VCaP (cell line): ENCODE results near the gene TMEM170A.

Experiments used
- H3K27ac ChIP-seq: fragments of 450-650 bp; 2 replicates; pipeline ENCODE4 v1.5.1; 2017
- TF ChIP-seq, protein P1 (sequence below): fragments of 450-650 bp; conservative IDR thresholded peaks from 2 replicates; pipeline ENCODE4 v1.5.1; 2017; ENCODE audit warnings: mild to moderate bottlenecking, moderate library complexity

TMEM170A gene

DNA sequence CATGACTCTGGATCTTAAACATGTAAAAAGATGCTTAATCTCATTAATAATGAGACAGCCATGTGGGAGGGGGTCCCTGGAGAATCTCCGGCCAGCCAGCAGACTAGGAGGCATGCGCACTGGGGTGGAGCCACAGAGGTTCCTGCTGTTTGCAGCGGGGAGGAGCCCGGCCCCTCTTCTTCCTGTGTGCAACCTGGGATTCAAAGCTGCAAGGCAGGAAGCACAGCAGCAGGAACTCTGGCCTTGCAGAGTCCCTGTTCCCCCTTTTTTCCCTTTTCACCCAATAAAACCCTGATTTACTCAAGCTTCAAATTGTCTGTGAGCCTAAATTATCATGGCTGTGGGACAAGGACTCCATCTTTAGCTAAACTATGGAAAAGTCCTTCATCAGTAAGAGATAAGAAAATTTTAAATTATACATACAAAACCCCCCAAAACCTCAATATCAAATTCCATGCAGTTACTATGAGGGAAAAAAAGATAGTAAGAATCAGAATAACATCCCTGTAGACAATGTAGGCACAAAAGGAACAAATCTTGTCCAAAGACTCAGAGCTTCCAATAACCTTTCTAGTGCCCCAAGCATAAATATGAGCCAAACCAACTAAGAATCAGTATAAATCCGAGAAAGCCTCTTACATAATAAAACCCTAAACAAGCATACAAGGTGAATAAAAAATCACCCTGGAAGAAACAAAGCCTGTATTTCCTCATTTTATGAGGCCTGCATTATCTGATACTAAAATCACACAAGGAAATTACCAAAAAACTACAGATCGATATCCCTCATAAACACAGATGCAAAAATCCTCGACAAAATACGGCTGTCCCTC, 43.3 kb downstream of the TMEM170A start:
- TF ChIP-seq, protein P1, sequence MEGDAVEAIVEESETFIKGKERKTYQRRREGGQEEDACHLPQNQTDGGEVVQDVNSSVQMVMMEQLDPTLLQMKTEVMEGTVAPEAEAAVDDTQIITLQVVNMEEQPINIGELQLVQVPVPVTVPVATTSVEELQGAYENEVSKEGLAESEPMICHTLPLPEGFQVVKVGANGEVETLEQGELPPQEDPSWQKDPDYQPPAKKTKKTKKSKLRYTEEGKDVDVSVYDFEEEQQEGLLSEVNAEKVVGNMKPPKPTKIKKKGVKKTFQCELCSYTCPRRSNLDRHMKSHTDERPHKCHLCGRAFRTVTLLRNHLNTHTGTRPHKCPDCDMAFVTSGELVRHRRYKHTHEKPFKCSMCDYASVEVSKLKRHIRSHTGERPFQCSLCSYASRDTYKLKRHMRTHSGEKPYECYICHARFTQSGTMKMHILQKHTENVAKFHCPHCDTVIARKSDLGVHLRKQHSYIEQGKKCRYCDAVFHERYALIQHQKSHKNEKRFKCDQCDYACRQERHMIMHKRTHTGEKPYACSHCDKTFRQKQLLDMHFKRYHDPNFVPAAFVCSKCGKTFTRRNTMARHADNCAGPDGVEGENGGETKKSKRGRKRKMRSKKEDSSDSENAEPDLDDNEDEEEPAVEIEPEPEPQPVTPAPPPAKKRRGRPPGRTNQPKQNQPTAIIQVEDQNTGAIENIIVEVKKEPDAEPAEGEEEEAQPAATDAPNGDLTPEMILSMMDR = no peak
- peak overlapping the region; percentile 38; the same call in 1 of the 2 replicates for H3K27ac ChIP-seq

DNA sequence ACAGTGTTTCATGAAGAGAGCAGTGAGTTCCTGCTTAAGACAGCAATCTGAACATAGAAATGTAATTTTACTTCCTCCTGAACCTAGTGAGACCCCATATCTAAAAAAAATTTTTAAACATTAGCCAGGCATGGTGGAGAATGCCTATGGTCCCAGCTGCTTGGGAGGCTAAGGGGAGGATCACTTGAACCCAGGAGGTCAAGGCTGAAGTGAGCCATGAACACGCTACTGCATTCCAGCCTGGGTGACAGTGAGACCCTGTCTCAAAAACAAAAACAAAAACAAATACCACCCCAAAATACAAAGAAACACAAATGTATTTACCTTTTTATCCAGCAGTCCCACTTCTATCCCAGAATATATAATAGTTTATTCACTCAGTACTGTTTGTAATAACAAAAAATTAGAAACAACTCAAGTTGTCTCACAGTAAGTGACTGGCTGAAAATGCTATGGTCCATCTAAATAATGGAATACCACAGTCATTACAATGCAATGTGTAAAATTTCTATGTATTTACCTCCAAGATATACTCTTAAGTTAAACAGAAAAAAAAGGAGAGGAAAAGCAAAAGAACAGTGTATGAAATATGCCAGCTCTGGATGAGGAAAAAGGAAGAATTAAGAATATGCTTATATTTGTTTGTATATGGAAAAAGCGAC, 47.5 kb downstream of the TMEM170A start:
- no peak overlapping the region for H3K27ac ChIP-seq
- TF ChIP-seq, protein P1 = no peak

DNA sequence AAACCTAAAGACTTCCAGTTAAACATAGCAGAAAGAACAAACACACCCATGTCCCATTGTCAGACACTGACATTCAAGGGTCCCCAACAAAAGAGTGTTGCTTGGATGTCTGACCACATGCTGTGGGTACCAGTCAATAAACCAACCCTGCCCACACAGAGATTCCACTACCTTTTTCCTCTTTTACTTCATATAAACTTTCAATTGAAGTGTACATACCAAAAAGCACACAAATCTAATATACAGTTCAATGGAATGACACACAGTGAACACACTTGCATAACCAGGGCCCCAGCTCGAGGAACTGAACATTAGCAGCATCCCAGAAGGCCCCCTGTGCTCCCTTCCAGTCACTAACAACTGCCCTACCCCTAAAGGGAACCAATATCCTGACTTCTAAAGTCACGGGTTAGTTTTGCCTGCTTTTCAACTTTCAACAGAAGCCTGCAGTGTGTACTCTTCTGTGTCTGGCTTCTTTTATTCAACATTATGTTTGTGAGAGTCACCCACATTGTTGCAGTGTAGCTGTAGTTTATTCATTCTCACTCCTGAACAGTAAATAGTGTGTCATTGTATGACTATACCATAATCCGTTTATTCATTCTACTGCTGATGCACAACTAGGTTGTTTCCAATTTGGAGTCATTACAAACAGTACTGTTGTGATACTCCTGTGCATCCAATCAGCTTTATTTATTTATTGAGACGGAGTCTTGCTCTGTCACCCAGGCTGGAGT, 49.2 kb downstream of the TMEM170A start:
- no peak overlapping the region for H3K27ac ChIP-seq
- TF ChIP-seq, protein P1 = no peak

DNA sequence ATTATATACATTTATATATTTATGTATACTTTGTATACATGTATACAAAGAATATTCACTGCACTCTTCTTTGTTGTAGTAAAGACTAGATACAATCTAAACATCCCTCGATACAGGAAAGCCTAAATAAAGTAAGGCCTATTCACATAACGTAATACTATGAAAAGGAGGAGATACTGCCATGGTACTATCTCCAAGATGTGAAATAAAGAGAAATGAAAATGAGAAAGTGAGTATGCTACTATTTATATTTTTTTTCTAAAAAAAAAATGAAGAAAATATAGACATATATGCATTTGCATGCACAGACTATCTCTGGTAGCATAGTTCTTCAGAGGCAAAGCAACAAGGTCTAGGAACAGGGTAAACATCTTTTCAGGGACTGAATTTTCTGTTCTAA, 50.5 kb downstream of the TMEM170A start:
- TF ChIP-seq, protein P1 = no peak
- no peak overlapping the region for H3K27ac ChIP-seq

DNA sequence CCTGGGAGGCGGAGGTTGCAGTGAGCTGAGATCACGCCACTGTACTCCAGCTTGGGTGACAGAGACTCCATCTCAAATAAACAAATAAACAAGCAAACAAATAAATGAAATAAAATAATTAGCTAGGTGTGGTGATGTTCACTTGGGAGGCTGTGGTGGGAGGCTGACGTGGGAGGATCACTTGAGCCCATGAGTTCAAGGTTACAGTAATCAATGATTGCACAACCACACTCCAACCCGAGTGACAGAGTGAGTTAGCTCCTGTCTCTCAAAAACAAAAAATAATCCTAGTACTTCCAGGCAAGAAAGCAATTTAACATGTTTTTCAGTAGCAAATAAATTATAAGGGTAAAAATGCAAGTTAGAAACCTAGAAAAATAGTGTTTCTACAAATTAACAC, 57.5 kb downstream of the TMEM170A start:
- H3K27ac ChIP-seq = no peak overlapping the region

DNA sequence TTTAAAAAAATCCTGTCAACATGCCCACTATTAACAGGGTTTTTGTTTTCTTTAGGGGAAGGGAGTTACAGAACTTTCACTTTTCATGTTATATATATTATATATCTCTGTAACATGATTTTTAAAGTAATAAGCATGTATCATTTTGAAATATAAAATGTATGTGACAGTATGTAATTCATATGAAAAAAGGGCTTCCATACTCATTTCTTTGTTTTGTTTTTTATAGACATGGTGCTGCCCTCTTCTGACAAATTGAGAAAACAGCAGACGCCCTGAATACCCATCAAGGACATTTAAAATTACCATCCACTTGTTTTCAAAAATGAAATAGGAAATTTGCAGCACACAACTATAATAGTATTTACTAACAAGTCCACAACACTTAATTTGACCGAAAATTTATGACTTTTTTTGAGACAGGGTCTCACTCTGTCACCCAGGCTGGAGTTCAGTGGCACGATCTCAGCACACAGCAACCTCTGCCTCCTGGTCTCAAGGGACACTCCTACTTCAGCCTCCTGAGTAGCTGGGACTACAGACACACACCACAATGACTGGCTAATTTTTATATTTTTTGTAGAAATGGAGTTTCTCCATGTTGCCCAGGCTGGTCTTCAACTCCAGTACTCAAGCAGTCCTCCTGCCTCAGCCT, 61.5 kb downstream of the TMEM170A start:
- no peak overlapping the region for H3K27ac ChIP-seq
- TF ChIP-seq, protein P1 = peak; percentile 73

More for the DNA sequence above, 57.5 kb downstream of the TMEM170A start:
- TF ChIP-seq, protein P1 = no peak
